WTC11 (cell line): ENCODE measurements around the gene C1QTNF8. TPM values are rescaled to one million over a fixed set of nuclear protein-coding genes. Genes with fewer than 3 reads are reported as not detected.

ENCODE experiments used
- ATAC-seq: fragments of 200-7000 bp; cut with Tn5 transposase; 2 replicates; pipeline ENCODE4 v1.10.0; 2021; ENCODE audit warnings: mild to moderate bottlenecking, moderate library complexity
- CTCF ChIA-PET: fragments of 300-600 bp; sonication (Branson Sonifier 250); formaldehyde crosslinking; loops from one replicate; lab custom pipeline; 2021; ENCODE audit warnings: antibody characterized with exemption; lab: Charles Lee
- POLR2A ChIA-PET: fragments of 350-600 bp; sonication (Branson Sonifier 250); formaldehyde crosslinking; loops from one replicate; lab custom pipeline; 2021; ENCODE audit warnings: antibody characterized with exemption; lab: Charles Lee
- DNase-seq: peaks from one replicate; pipeline ENCODE4 v3.0.0; 2021; ENCODE audit warnings: low spot score
- H3K27ac Mint-ChIP-seq: 2 replicates; pipeline ENCODE4 v1.8.0; 2021; ENCODE audit warnings: mixed read lengths
- H3K27me3 Mint-ChIP-seq: 2 replicates; pipeline ENCODE4 v1.8.0; 2021; ENCODE audit warnings: low read depth, mild to moderate bottlenecking, moderate library complexity, mixed read lengths
- H3K36me3 Mint-ChIP-seq: 2 replicates; pipeline ENCODE4 v1.8.0; 2021; ENCODE audit warnings: mixed read lengths
- H3K4me1 Mint-ChIP-seq: 2 replicates; pipeline ENCODE4 v1.8.0; 2022; ENCODE audit warnings: mixed read lengths
- H3K4me3 Mint-ChIP-seq: 2 replicates; pipeline ENCODE4 v1.8.0; 2021; ENCODE audit warnings: mild to moderate bottlenecking, moderate library complexity, mixed read lengths
- H3K9me3 Mint-ChIP-seq: 2 replicates; pipeline ENCODE4 v1.8.0; 2021; ENCODE audit warnings: mixed read lengths
- CBFB ChIP-seq: sonication (generic); formaldehyde crosslinking; IDR thresholded peaks from 2 replicates; pipeline ENCODE4 v1.8.1; 2022; ENCODE audit warnings: mild to moderate bottlenecking, low read depth, missing genetic modification reagents
- E2F1 ChIP-seq: sonication (generic); formaldehyde crosslinking; IDR thresholded peaks from 2 replicates; pipeline ENCODE4 v1.8.0; 2022; ENCODE audit warnings: mild to moderate bottlenecking, missing genetic modification reagents
- ELF4 ChIP-seq: sonication (generic); formaldehyde crosslinking; IDR thresholded peaks from 2 replicates; pipeline ENCODE4 v1.8.1; 2022; ENCODE audit warnings: low read depth, mild to moderate bottlenecking, moderate library complexity, missing genetic modification reagents
- ETV6 ChIP-seq: sonication (generic); formaldehyde crosslinking; IDR thresholded peaks from 2 replicates; pipeline ENCODE4 v1.8.1; 2022; ENCODE audit warnings: mild to moderate bottlenecking, missing genetic modification reagents
- GABPB1 ChIP-seq: sonication (generic); formaldehyde crosslinking; IDR thresholded peaks from 2 replicates; pipeline ENCODE4 v1.8.1; 2023; ENCODE audit warnings: mild to moderate bottlenecking, missing genetic modification reagents
- GTF2I ChIP-seq: fragments of 250-450 bp; sonication (Bioruptor Pico); conservative IDR thresholded peaks from 2 replicates; pipeline ENCODE4 v1.4.0; 2021; ENCODE audit warnings: mild to moderate bottlenecking
- NFATC4 ChIP-seq: fragments of 250-450 bp; sonication (Bioruptor Pico); IDR thresholded peaks from 2 replicates; pipeline ENCODE4 v1.9.0; 2021; ENCODE audit warnings: mild to moderate bottlenecking
- NR3C1 ChIP-seq: sonication (generic); formaldehyde crosslinking; conservative IDR thresholded peaks from 2 replicates; pipeline ENCODE4 v1.8.1; 2023; ENCODE audit warnings: low read depth, mild to moderate bottlenecking, missing genetic modification reagents
- PRDM15 ChIP-seq: sonication (generic); formaldehyde crosslinking; IDR thresholded peaks from 2 replicates; pipeline ENCODE4 v1.8.0; 2022; ENCODE audit warnings: missing genetic modification reagents
- TEAD4 ChIP-seq: sonication (generic); formaldehyde crosslinking; IDR thresholded peaks from 2 replicates; pipeline ENCODE4 v1.8.0; 2022; ENCODE audit warnings: mild to moderate bottlenecking, missing genetic modification reagents
- ZBTB21 ChIP-seq: sonication (generic); formaldehyde crosslinking; IDR thresholded peaks from 2 replicates; pipeline ENCODE4 v1.8.1; 2023; ENCODE audit warnings: mild to moderate bottlenecking, missing genetic modification reagents, borderline replicate concordance
- ZNF263 ChIP-seq: sonication (generic); formaldehyde crosslinking; IDR thresholded peaks from 2 replicates; pipeline ENCODE4 v1.8.1; 2022; ENCODE audit warnings: low read depth, mild to moderate bottlenecking, moderate library complexity, missing genetic modification reagents
- ZNF396 ChIP-seq: fragments of 250-450 bp; sonication (Bioruptor Pico); IDR thresholded peaks from 2 replicates; pipeline ENCODE4 v1.8.0; 2021; ENCODE audit warnings: mild to moderate bottlenecking, moderate library complexity, borderline replicate concordance
- ZNF423 ChIP-seq: fragments of 250-450 bp; sonication (Bioruptor Pico); IDR thresholded peaks from 2 replicates; pipeline ENCODE4 v2.1.2; 2022; ENCODE audit warnings: mild to moderate bottlenecking, moderate library complexity
- total RNA-seq: library from RNA; stranded (reverse); gene quantifications from 3 replicates; pipeline ENCODE4 v1.2.3, GENCODE V29; 2021
- TF ChIP-seq, protein P1 (sequence below): sonication (generic); formaldehyde crosslinking; IDR thresholded peaks from 2 replicates; pipeline ENCODE4 v1.8.0; 2022; ENCODE audit warnings: mild to moderate bottlenecking, missing genetic modification reagents
- TF ChIP-seq, protein P2 (sequence below): sonication (generic); formaldehyde crosslinking; IDR thresholded peaks from 2 replicates; pipeline ENCODE4 v1.8.1; 2023; ENCODE audit warnings: mild to moderate bottlenecking, missing genetic modification reagents, borderline replicate concordance
- TF ChIP-seq, protein P3 (sequence below): sonication (generic); formaldehyde crosslinking; IDR thresholded peaks from 2 replicates; pipeline ENCODE4 v1.8.0; 2023; ENCODE audit warnings: missing genetic modification reagents, mild to moderate bottlenecking, borderline replicate concordance

Gene C1QTNF8
- total RNA-seq, 1 experiment from 2014 or later: 0.13 TPM

- H3K27ac Mint-ChIP-seq: no peak overlapping the region
- CTCF ChIA-PET: interaction anchor here (1.0 to 2.5 kb wide), 4 partner anchors 15 to 67 kb away, joined by 4 to 8 read pairs (median 5); no protein-coding TSS in a partner anchor
- ATAC-seq: no peak
- POLR2A ChIA-PET: no interaction called here
- no peaks in the 10 kb centered on the region for H3K9me3 Mint-ChIP-seq
- TF ChIP-seq NR3C1 (CRISPR knock-in tag) (no peak), CBFB (CRISPR knock-in tag) (no peak), TEAD4 (CRISPR knock-in tag) (no peak), GTF2I (CRISPR knock-in tag) (no peak), E2F1 (CRISPR knock-in tag) (no peak), ETV6 (CRISPR knock-in tag) (no peak), ZNF396 (no peak), NFATC4 (CRISPR knock-in tag) (no peak), GABPB1 (CRISPR knock-in tag) (no peak), ZNF263 (CRISPR knock-in tag) (no peak), ZBTB21 (CRISPR knock-in tag) (no peak), ZNF423 (no peak), ELF4 (no peak), PRDM15 (CRISPR knock-in tag) (no peak)
- TF ChIP-seq, protein P1, sequence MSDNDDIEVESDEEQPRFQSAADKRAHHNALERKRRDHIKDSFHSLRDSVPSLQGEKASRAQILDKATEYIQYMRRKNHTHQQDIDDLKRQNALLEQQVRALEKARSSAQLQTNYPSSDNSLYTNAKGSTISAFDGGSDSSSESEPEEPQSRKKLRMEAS (CRISPR knock-in tag): no peak
- TF ChIP-seq, protein P2, sequence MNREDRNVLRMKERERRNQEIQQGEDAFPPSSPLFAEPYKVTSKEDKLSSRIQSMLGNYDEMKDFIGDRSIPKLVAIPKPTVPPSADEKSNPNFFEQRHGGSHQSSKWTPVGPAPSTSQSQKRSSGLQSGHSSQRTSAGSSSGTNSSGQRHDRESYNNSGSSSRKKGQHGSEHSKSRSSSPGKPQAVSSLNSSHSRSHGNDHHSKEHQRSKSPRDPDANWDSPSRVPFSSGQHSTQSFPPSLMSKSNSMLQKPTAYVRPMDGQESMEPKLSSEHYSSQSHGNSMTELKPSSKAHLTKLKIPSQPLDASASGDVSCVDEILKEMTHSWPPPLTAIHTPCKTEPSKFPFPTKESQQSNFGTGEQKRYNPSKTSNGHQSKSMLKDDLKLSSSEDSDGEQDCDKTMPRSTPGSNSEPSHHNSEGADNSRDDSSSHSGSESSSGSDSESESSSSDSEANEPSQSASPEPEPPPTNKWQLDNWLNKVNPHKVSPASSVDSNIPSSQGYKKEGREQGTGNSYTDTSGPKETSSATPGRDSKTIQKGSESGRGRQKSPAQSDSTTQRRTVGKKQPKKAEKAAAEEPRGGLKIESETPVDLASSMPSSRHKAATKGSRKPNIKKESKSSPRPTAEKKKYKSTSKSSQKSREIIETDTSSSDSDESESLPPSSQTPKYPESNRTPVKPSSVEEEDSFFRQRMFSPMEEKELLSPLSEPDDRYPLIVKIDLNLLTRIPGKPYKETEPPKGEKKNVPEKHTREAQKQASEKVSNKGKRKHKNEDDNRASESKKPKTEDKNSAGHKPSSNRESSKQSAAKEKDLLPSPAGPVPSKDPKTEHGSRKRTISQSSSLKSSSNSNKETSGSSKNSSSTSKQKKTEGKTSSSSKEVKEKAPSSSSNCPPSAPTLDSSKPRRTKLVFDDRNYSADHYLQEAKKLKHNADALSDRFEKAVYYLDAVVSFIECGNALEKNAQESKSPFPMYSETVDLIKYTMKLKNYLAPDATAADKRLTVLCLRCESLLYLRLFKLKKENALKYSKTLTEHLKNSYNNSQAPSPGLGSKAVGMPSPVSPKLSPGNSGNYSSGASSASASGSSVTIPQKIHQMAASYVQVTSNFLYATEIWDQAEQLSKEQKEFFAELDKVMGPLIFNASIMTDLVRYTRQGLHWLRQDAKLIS (CRISPR knock-in tag): no peak
- TF ChIP-seq, protein P3, sequence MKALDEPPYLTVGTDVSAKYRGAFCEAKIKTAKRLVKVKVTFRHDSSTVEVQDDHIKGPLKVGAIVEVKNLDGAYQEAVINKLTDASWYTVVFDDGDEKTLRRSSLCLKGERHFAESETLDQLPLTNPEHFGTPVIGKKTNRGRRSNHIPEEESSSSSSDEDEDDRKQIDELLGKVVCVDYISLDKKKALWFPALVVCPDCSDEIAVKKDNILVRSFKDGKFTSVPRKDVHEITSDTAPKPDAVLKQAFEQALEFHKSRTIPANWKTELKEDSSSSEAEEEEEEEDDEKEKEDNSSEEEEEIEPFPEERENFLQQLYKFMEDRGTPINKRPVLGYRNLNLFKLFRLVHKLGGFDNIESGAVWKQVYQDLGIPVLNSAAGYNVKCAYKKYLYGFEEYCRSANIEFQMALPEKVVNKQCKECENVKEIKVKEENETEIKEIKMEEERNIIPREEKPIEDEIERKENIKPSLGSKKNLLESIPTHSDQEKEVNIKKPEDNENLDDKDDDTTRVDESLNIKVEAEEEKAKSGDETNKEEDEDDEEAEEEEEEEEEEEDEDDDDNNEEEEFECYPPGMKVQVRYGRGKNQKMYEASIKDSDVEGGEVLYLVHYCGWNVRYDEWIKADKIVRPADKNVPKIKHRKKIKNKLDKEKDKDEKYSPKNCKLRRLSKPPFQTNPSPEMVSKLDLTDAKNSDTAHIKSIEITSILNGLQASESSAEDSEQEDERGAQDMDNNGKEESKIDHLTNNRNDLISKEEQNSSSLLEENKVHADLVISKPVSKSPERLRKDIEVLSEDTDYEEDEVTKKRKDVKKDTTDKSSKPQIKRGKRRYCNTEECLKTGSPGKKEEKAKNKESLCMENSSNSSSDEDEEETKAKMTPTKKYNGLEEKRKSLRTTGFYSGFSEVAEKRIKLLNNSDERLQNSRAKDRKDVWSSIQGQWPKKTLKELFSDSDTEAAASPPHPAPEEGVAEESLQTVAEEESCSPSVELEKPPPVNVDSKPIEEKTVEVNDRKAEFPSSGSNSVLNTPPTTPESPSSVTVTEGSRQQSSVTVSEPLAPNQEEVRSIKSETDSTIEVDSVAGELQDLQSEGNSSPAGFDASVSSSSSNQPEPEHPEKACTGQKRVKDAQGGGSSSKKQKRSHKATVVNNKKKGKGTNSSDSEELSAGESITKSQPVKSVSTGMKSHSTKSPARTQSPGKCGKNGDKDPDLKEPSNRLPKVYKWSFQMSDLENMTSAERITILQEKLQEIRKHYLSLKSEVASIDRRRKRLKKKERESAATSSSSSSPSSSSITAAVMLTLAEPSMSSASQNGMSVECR (CRISPR knock-in tag): no peak
- no peaks in the 10 kb centered on the region for H3K27me3 Mint-ChIP-seq
- DNase-seq: no peak
- no peaks in the 10 kb centered on the region for H3K36me3 Mint-ChIP-seq
- H3K4me3 Mint-ChIP-seq: no peak overlapping the region
- H3K4me1 Mint-ChIP-seq: no peaks in the 10 kb centered on the region
Observed at GRCh38 chr16:1124795-1125194, 28.8 kb upstream of the C1QTNF8 start.
